T-helper 2 cell (primary cell): ENCODE measurements around the gene HSPB1.
A peak's percentile ranks its signal among the peaks of the same experiment; 100 is the strongest.
"Not testable (repeated sequence)": the region's sequence is repeated elsewhere in the genome, so short reads cannot be mapped to it uniquely, and the experiment has no call there.

Source experiments
- DNase-seq, 5 experiments: peaks; one replicate each; pipeline versions ENCODE4 v3.0.0 to v3.0.0-alpha.2; 2012 to 2022

HSPB1 gene

DNA sequence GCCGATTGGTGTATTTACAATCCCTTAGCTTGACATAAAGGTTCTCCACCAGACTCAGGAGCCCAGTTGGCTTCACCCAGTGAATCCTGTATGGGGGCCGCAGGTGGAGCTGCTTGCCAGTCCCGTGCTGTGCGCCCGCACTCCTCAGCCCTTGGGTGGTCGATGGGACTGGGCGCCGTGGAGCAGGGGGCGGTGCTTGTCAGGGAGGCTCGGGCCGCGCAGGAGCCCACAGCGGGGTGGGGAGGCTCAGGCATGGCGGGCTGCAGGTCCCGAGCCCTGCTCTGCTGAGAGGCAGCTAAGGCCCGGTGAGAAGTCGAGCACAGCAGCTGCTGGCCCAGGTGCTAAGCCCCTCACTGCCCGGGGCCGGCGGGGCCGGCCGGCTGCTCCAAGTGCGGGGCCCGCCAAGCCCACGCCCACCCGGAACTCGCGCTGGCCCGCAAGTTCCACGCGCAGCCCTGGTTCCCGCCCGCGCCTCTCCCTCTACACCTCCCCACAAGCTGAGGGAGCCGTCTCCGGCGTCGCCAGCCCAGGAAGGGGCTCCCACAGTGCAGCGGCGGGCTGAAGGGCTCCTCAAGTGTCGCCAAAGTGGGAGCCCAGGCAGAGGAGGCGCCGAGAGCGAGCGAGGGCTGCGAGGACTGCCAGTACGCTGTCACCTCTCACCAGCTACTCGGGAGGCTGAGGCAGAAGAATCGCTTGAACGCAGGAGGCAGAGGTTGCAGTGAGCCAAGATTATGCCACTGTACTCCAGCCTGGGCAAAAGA, 7.0 kb downstream of the HSPB1 start:
- not testable (repeated sequence) for DNase-seq

DNA sequence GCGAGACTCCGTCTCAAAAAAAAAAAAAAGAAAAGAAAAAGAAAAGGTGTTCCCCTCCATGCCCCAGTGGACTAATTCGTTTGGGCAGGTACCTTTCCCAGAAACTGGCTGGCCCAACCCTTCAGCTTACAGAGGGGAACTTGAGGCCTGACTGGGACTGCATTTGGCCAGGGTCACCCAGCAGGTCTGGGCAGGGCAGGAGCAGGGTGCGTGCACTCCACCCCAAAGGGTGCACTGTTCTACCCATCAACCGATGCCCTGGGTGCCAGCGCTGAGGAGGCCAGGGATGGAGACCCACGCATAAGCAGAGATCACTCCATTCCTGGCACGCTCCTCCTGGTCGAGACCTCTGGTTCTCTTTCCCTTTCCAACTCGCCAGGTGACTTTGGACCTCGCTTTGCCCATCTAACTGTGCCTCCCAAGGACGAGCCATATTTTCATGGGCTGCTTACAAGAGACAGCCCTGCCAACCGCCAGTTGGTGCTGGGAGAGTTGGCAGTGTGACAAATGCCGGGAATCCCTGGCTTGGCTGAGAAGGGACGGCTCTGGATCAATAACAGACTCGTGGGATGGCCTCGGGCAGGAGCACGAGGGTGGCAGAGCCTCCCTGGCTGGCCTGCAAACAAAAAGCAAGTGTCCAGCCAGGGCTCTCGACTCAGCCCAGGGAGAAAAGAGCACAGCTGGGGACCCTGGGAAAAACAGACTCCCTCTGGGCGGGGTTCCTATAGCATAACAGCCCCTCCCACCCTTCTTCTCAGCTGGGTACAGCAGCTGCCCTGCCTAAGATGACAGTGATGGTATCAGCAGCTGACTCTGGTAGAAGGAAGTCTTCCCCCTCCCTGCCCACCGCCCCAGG, 7.9 kb downstream of the HSPB1 start:
- DNase-seq, result no peak

DNA sequence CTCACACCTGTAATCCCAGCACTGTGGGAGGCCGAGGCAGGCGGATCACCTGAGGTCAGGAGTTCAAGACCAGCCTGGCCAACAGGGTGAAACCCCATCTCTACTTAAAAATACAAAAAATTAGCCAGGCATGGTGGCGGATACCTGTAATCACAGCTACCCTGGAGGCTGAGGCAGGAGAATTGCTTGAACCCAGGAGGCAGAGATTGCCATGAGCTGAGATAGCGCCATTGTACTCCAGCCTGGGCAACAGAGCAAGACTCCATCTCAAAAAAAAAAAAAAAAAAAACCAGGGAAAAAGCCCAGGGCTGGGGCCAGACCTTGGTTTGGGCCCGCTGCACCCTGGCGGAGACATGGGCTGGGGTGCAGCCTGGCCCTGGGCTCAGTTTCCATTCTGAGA, 9.4 kb downstream of the HSPB1 start:
- DNase-seq, result not testable (repeated sequence)

DNA sequence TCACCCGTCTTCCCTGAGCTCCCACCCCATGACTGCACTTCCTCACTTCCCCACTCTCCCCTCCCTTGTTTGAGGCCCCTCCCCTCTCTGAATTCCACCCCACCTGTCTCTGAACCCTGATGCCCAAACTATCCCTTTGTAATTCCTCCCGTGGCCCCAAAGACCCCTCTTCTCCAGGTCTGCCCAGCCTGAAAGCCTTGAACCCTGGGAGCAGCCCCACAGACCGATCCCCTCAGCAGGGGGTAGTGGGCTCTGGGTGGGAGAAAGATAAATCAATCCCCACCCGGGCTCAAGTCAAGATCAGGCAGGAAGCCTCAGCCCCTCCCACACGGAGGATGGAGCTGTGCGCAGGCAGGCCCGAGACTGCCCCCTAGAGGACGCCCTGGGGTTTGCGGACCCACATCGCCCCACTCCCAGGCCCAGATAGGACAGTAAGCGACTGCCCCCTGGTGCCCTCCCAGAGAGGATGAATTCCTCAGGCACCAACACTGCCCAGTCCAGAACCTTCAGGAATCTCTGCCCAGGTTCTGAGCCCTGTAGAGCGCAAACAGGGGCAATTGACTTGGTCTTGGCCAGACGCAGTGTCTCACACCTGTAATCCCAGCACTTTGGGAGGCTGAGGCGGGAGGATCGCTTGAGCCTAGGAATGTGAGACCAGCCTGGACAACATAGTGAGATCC, 11.7 kb downstream of the HSPB1 start:
- DNase-seq, result peak; percentile 87 to 94 (median 93)

DNA sequence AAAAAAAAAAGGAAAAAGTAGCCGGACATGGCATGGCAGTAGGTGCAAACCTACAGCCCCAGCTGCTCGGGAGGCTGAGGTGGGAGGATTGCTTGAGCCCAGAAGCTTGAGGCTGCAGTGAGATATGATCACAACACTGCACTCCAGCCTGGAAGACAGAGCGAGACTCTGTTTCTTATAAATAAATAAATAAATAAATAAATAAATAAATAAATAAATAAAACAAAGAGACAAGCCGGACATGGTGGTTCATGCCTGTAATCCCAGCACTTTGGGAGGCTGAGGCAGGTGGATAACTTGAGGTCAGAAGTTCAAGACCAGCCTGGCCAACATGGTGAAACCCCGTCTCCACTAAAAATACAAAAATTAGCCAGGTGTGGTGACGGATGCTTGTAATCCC, 12.3 kb downstream of the HSPB1 start:
- DNase-seq, result not testable (repeated sequence)

DNA sequence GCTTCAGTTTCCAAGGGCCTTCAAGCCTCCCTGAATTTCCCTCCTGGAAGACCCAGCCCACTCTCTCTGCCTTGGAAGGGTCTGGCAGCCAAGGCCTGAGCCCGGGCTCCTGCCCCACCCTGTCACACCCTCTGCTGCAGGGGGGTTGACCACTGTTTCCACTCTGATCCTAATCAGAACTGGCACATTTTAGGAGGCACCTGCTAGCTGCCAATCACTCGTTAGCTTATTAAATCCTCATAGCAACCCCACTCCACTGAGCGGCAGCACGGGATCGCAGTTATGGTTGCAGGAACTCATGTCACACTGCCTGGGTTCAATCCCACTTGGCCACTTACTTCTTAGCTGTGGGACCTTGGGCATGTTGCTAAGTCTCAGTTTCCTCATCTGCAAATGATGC, 12.9 kb downstream of the HSPB1 start:
- no peak for DNase-seq

DNA sequence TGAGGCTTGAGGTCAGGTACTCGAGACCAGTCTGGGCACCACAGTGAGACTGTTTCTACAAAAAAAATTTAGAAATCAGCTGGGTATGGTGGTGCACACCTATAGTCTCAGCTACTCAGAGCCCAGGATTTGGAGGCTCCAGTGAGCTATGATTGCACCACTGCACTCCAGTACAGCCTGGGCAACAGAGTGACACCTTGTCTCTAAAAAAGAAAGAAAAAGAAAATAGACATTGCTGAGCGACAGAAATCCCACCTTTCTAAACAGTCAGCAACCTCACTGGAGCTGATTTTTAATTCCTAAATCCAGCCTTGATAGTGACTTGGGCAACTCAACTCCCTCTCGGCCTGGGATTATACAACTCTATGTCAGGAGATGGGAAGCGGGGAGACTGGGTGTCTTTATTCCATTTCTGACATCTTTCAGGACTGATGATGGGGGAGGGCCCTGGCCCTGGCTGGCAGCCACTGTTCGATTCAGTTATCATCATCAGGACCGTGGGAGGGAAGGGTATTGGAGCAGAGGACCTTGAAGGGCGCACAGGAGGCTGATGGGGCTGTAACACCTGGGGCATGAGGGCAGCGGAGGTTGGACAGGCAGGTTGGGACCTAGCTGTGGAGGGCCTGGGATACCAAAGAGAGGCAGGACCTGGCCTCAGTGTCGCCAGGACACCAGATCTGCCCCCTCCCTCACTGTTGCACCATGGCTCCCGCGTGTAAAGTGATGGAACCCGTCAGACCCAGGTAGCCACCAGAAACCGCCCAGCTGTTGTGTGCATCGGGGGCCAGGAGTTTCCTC, 14.7 kb downstream of the HSPB1 start:
- no peak for DNase-seq

DNA sequence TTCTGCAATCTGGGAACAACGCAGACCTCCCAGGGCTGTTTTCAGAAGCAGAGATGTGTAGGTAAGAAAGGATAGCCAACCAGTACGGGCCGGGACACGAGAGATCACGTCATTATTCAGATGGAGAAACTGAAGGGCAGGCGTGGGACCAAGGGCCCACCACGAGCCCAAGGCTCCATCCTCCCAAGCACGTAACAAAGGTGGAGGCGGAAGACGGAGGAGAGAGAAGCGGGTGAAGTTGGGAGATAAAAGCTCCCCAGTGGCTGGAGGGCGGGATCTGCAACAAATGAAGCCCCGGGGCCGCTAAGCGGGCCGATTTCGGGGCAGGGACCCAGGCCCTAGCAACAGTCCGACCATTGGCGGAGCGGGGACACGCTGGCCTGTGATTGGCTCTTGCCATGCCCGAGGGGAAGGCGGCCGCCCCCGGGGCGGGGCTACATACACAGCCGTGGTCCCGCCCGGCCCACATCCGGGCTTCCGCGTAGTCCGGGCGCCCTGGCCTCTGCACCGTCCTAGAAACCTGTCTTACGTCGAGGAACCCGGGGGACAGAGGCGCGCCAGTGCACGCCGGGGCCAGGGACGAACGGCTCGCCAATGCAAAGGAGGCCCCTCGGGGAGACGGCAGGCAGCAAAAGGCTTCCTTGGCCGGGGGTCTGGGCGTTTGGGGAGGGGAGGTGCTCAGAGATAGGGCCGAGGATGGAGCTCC, 15.5 kb downstream of the HSPB1 start:
- DNase-seq, result peak; percentile 91 to 98 (median 92)

DNA sequence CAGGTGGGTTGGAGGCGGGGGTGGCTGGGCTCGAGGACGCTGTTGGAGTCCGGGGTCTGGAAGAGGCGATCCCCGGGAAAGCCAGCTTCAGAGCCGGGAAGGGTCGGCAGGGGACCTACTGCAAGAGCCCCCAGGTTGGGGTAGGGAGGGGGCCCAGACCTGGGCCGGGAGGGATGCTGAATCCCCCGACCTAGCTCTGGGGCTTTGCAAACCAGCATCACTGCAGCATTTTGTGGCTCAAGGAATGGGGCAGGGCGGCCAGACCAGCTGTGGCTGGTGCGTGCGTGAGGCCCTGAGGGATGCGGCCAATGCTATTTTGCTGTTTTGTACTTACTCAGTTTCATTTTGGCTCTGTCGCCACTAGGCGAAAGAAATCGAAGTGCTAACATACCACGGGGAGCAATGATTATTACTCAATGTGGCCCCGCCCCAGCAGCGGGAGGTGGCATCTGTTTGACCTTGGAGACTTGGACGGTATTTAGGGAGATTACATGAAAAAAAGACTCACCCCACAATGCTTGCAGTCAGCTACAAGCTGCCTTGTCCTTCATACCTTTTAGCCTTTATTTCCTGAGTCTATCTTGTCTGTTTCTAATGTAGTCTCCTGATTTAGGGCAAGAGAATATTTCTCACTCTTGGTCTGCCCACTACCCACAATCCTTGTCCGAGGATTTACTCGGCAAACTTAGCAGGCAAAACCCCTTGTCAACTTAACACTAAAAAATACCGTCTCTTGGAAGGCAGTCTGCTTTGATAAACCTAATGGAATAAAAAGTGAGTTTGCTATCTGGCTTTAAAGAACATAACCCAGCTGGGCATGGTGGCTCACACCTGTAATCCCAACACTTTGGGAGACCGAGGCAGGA, 16.2 kb downstream of the HSPB1 start:
- peak in 4 of 5 experiments; percentile 41 to 86 (median 54) for DNase-seq

DNA sequence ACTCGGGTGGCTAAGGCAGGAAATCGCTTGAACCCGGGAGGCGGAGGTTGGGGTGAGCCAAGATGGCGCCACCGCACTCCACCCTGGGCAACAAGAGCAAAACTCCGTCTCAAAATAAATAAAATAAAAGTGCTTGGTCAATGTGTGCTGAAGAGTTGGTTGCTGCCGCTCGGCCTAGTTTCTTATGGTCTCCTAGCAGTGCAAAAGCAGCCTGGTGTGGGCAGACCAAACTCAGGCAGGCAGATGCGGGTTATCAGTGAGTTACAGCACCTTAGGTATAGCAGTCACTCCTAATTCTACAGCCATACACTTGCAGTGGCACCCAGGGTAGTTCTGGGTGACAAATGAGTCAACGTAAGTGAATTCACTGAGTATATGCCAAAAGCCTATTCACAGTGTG, 22.6 kb downstream of the HSPB1 start:
- DNase-seq, result no peak

DNA sequence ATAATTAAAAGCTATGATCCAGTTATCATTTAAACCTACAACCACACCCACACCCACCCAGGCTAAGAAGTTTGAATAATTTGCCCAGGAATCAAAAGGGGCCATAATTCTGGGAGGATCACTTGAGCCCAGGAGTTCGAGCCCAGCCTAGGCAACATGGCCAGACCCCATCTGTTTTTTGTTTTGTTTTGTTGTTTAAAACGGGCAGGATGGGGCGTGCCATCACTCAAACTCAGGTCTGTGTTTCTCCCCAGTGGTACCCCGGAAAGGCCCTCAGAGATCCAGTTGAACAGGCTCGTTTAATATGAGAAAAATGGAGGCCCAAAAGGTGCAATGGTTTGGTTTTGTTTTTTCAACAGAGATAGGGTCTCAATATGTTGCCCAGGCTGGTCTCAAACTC, 23.3 kb downstream of the HSPB1 start:
- no peak for DNase-seq

DNA sequence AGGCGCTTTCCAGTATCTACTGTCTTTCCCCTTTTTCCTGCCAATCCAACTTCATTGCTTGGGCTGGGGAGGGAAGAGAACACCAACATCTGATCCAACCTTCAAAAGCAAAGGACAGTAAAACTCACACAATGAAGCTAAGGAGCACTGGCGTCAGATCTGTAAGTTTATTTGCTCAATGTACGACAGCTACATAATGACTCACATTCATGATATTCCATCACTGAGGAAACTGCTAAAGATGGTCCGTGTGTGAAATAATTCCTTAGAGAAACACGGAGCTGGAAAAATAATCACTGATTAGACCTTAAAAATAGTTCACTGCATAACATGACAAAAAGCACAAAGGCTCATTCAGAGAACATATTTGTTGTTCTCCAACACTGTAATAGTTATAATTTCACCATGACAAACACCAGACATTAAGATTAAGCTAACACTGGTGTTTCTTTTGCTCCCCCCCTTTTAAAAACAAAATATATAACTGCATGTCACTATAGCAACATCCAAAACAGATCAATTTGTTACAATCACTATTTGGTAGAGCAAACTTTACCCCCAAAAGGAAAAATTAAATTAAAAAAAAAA, 24.3 kb downstream of the HSPB1 start:
- no peak for DNase-seq

DNA sequence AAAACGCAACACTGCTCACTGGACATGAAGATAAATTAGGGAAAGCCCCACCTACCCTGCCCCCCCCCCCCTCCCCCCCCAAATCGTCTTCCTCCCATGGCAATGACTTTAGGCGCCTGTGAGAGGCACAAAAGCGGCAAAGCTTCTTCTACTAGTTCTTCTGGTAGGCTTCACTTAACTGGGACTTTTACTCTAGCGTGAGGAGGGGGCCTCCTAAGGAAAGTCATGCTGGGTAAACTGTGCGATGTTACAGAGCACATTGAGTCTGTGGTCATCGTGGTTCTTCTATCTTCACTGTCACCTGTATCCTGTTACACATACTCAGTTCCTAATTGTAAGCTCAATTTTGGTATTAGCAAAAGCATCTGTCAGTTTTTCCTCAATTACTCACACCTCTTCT, 25.1 kb downstream of the HSPB1 start:
- DNase-seq, result no peak

DNA sequence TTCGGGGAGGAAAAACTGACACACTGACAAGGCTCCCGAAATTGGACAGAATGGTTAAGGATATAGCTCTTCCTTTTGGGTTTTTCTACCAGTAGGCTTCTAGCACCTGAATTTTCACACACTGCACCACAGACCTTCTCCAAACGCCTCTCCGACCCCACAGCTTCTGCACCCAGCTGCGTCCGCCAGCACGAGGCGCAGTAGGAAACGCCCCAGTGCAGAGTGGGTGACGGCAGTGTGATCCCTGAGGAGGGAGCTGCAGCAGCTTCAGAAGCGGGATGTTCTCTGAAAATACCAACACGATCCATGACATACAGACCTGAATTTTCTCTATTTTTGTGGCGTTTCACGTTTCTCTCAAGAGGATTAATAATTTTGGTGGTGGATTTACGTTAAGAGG, 25.9 kb downstream of the HSPB1 start:
- no peak for DNase-seq

DNA sequence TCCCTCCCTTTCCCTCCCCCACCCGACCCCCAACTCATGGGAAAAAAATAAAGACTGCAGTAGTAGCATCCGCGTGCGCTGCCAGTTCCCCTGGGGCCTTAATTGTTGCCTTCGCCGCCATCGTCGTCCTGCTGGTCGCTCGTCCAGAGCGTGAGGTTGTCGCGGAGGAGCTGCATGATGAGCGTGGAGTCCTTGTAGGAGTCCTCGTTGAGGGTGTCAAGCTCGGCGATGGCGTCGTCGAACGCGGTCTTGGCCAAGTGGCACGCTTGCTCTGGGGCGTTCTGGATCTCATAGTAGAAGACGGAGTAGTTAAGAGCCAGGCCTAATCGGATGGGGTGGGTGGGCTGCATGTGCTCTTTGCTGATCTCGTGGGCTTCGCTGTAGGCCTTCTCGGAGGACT, 27.0 kb downstream of the HSPB1 start:
- DNase-seq, result no peak

DNA sequence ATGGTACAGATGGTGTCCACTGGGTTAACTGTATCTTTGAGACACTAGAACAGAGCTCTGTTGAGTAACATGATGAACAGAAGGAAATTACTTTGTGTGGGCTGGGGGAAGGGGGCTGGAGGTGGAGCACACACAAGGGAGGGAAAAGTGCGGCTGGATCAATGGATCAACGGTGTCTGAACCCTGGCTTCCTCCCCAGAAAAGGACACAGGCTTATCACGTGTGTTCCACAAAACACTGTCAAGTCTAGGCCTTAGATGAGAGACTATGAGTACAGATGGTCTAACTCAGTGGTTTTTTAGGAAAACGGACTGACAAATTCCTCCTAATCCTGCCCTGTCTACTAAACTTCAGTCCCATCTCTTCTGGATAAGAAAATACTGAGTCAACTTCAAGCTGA, 27.8 kb downstream of the HSPB1 start:
- no peak for DNase-seq

DNA sequence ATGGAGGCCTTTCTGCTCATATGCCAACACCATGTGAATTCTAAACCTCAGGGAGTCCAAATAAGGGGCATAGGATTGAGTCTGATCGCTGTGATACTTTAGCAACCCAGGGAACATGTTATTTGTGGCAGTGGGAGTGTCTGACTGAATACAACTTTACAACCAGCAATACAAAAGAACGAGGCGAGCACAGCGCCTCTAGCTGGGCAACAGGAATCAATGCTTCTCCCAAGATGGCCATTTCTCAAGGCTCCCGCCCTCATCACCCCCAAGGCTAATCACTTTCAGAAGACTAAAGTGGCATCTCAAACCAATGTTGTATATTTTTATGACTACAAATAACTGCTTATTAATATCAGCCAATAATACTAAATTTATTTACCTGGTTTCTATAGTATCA, 28.2 kb downstream of the HSPB1 start:
- DNase-seq, result no peak

DNA sequence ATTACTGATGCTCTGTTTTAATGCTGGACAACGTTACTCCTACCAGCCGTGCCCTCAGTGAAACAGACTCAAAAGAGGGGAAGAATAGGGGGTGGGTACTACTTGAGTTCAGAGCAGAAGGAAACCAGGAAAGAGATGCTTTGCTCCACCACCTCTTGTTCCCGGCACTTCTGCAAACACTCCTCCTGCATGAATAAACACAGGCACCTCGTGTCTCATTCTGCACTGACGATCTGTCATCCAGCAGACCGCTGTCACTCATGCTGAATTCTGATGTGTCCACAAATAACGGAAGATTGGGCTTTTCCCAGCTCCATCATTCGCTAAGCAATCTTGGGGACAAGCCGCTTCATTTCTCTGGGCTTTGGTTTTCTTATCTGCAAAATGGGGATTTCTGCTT, 29.6 kb downstream of the HSPB1 start:
- DNase-seq, result no peak

DNA sequence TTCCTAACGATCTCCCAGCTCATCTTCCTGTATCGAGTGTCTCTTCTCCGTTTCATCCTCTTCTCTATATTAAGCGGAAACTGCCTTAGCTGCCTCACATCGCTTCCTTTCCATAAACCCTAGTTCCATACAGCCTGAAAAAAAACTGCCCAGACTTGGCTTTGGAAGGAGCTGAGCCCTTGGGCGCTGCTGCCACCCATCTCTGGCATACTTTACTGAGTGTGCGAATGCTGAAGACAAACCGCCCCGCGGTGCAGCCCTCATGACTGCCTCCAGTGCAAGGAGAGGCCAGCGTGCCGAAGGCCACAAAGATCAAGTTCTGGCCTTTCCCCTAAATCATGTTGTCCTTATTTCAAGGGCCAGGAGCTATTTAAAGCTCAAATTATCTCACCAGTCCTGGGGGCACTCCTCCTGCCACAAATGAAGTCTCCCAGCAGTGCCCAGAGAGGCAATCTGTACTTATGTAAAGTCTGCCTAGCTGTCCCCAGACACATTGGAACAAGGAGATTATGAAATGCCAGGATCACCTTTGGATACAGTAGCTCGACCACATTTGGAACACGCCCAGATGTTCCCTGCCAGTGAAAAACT, 31.1 kb downstream of the HSPB1 start:
- no peak for DNase-seq

DNA sequence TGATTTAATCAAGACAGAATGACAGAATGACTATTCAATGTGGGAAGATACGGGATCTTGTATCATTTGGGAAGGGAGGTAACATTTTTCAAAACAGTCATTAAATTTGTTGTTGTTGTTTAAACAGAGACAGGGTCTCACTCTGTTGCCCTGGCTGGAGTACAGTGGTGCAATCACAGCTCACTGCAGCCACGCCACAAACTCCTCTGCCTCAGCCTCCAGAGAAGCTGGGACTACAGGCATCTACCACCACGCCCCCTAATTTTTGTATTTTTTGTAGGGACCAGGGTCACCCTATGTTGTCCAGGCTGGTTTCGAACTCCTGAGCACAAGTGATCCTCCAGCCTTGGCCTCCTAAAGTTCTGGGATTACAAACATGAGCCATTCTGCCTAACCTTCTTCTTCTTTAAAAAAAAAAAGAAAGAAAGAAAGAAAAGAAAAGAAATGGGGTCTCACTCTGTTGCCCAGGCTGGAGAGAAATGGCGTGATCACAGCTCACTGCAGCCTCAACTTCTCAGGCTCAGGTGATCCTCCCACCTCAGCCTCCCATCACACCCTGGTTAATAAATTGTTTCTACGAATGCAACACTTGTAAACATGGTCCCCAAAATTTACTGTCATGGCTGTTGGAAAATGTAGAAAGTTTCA, 32.0 kb downstream of the HSPB1 start:
- no peak for DNase-seq
